GM12872 (cell line): Measurements from ENCODE around the gene FLNB.

Source experiments
- TF ChIP-seq, protein P1 (sequence below): IDR thresholded peaks from 3 replicates; pipeline ENCODE4 v1.5.1; 2011; ENCODE audit warnings: low read depth, mild to moderate bottlenecking, low read length, moderate library complexity; ENCODE audit not compliant: insufficient read depth

Gene FLNB

DNA sequence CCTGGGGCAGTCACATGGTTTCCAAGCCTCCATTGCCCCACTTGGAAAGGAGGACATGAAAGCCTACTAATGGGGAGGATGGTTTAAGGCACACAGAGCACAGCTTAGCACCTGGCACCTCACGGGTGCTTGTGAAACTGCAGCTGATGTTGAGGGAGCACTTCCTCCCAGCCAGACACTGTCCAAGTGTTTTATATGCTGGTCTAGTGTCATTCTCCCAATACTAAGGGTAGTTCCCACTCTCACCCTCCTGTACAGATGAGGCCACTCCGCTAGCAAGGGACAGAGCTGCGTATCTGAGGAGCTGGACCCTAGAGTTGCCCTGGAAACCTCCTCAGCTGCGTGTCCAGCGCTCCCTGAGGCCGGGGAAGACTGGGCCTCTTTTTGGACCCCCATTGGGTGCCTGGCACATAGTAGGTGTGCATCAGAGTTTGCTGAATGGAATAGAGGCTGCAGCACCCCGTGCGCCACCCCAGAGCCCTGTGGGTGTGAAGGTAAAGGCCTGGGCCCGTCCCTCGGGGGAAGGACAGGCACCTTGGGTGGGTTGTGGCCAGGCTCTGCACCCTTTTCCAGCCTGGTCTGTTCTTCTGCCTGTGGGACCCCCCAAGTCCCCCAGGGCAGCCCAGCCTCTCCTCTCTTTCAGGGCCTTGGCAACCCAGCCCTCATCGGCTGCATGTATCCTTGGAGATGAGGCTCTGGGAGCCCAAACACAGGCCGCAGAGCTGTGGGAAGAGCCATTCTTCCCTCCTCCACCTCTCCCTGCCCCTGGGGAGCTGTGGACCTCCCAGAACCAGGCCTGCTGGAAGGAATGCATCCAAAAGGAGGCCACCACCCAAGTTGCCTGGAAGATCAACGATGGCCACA lies 171.2 kb downstream of the FLNB start:
- TF ChIP-seq, protein P1, sequence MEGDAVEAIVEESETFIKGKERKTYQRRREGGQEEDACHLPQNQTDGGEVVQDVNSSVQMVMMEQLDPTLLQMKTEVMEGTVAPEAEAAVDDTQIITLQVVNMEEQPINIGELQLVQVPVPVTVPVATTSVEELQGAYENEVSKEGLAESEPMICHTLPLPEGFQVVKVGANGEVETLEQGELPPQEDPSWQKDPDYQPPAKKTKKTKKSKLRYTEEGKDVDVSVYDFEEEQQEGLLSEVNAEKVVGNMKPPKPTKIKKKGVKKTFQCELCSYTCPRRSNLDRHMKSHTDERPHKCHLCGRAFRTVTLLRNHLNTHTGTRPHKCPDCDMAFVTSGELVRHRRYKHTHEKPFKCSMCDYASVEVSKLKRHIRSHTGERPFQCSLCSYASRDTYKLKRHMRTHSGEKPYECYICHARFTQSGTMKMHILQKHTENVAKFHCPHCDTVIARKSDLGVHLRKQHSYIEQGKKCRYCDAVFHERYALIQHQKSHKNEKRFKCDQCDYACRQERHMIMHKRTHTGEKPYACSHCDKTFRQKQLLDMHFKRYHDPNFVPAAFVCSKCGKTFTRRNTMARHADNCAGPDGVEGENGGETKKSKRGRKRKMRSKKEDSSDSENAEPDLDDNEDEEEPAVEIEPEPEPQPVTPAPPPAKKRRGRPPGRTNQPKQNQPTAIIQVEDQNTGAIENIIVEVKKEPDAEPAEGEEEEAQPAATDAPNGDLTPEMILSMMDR = no peak

DNA sequence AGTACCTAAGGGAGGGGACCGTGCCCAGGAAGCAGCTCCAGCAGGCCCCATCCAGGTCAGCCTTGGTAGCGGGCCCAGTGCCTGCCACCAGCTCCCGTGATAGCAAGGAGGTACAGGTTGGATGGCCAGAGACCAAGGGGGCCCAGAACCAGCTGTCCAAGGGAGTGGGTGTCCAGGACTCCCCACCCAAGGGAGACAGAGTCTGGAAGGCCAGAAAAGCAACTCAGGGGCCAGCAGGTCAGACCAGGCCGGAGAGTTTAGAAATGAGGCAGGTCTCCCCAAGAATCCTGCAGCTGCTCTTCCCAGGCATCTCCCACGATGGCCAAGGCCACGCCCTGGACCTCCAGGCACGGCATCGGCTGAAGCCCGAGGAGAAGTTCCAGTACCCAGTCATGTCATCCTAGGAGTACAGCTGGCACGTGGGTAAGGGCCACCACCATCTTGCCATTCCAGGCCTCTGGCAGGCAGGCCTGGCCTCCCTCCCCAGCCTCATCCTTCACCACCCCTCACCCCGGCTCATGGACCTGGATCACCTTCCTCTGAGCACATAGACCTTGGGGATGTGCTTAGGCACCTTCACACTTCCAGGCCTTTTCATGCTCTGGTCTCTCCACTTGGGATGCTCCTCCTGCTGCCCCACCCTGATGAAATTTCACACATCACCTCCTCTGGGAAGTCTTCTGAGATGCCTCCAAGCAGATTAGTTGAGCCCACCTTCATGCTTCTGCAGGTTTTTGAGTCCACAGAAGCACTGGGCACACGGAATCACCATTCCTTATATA lies 172.1 kb downstream of the FLNB start:
- TF ChIP-seq, protein P1 = no peak

DNA sequence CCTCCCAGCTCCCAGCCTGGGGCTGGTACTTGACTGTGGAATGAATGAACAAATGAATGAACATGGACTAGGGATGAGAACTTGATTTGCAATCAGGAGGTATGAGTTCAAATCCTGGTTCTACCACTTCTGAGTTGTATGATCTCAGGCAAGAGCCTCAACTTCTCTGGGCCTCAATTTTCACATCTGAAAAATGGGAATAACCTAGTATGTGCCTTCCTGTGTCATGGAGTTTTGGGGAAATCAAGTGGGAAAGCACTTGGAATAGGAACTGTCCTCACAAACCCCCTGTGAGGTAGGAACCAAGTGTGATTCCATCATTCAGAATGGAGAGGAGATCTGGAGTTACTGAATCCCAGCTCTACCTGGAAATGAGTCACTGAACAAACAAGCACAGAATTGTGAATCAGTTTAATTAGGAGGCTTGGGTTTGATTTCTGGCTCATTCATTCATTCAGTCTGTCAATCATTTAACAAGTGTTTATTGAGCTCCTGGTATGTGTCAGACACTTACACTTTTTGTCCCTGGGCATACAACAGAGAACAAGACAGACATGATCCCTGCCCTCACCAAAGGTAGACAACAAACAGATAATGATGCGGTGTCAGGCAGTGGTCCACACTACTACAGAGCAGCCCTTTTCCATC lies 172.8 kb downstream of the FLNB start:
- TF ChIP-seq, protein P1 = no peak

- TF ChIP-seq, protein P1 = no peak
These were observed 175.0 kb downstream of the FLNB start for GRCh38 chr3:58183221-58183620.

DNA sequence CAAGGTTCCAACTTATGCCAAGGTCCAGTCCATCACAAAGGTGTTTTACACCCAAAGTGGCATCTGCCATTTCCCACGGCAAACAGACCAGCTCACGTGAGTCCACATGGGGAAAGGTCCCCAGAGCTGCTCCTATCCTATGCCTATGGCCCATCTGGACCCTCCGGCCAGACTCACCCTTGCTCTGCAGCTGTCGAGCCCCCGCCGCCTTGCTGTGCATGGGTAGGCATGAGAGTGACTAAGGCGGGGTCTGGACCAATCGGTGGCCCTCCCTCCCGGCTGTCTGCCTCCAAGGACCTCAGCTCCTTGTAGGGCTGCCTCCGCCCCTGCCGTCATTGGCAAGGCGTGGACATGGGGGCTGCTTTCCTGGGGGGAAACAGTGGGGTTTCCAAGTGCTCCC lies 175.7 kb downstream of the FLNB start:
- TF ChIP-seq, protein P1 = no peak

DNA sequence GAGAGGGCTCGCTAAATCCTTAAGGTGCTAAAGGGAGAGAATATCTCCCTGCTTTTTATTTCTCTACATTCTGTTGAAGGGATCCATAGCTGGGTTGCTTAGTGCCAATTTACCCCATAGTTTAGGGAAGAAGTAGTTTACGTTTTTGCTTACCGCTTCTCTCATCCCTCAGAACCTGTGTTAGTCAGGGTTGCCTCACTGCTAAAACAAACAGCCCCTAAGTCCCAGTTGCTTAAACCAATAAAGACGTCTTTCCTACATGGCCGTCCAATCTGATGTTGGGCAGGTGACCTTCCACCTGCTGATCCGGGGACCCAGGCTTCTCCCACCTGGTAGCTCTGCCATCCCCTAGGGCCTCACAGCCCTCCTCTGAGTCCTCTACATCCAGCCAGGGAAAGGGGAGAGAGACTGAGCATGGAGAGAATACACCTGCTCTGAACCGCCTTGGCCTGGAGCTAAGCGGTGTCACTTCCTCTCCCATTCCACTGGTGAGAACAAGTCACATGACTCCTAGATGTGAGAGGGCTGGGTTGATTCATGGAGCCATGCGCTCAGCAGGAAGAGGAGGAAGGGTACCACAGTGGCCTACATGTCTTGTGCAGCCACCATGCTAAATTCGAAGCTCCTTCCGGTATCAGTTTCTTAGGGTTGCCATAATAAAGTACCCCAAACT lies 176.2 kb downstream of the FLNB start:
- TF ChIP-seq, protein P1 = no peak
